Osteoblast (primary cell): ENCODE data around the gene AOPEP. TPM values are rescaled to one million over a fixed set of nuclear protein-coding genes. Genes with fewer than 3 reads are reported as not detected.

Experiments used
- DNase-seq: peaks from one replicate; pipeline ENCODE4 v3.0.0; 2011; ENCODE audit warnings: low spot score, mixed read lengths; ENCODE audit not compliant: insufficient read length; ENCODE audit errors: missing footprints
- H2AFZ ChIP-seq: 2 replicates; pipeline ENCODE4 v1.6.0; 2011; ENCODE audit warnings: mild to moderate bottlenecking, low read length
- H3K27ac ChIP-seq: 2 replicates; pipeline ENCODE4 v1.5.1; 2011; ENCODE audit warnings: mild to moderate bottlenecking, low read depth, low read length, moderate library complexity
- H3K27me3 ChIP-seq: 2 replicates; pipeline ENCODE4 v1.6.0; 2012; ENCODE audit warnings: mild to moderate bottlenecking, control low read depth, inconsistent platforms, low read length, moderate library complexity; ENCODE audit not compliant: insufficient read depth
- H3K36me3 ChIP-seq: 2 replicates; pipeline ENCODE4 v1.5.1; 2011; ENCODE audit warnings: mild to moderate bottlenecking, low read length, control low read depth, moderate library complexity; ENCODE audit not compliant: insufficient read depth
- H3K4me1 ChIP-seq: 2 replicates; pipeline ENCODE4 v1.5.1; 2011; ENCODE audit warnings: mild to moderate bottlenecking, low read length, control low read depth, moderate library complexity; ENCODE audit not compliant: insufficient read depth
- H3K4me2 ChIP-seq: 2 replicates; pipeline ENCODE4 v1.6.0; 2011; ENCODE audit warnings: mild to moderate bottlenecking, low read length; ENCODE audit not compliant: insufficient read depth
- H3K4me3 ChIP-seq: fragments of 200-600 bp; sonication (generic); 3 replicates; pipeline ENCODE4 v1.5.1; 2012; ENCODE audit warnings: mild to moderate bottlenecking, low read length, inconsistent platforms; ENCODE audit not compliant: insufficient read depth
- H3K79me2 ChIP-seq: 2 replicates; pipeline ENCODE4 v1.6.0; 2012; ENCODE audit warnings: mild to moderate bottlenecking, low read length, control low read depth, inconsistent platforms; ENCODE audit not compliant: insufficient read depth
- H3K9me3 ChIP-seq: 2 replicates; pipeline ENCODE4 v1.5.1; 2011; ENCODE audit warnings: low read depth, low read length, control low read depth
- H4K20me1 ChIP-seq: 2 replicates; pipeline ENCODE4 v1.6.0; 2012; ENCODE audit warnings: mild to moderate bottlenecking, low read length, control low read depth; ENCODE audit not compliant: insufficient read depth
- CTCF ChIP-seq: IDR thresholded peaks from 2 replicates; pipeline ENCODE4 v1.5.1; 2011; ENCODE audit warnings: mild to moderate bottlenecking, low read depth, low read length, moderate library complexity; ENCODE audit errors: extremely low read depth
- total RNA-seq: library from RNA; depleted of rRNA; stranded (reverse); fragments of >200 nt; gene quantifications from 2 replicates; pipeline ENCODE4 v1.2.3, GENCODE V29; 2012

AOPEP gene
- total RNA-seq, 1 donor = 131 TPM

GRCh38 chr9:94794476-94795167 is 68.1 kb downstream of the AOPEP start:
- H3K27ac ChIP-seq = no peak overlapping the region
- H4K20me1 ChIP-seq = no peaks in the 10 kb centered on the region
- H3K4me1 ChIP-seq = peaks cover 22% of the 10 kb centered on the region
- peaks cover 3% of the 10 kb centered on the region for H3K79me2 ChIP-seq
- no peaks in the 10 kb centered on the region for H3K27me3 ChIP-seq
- no peak overlapping the region for H2AFZ ChIP-seq
- no peaks in the 10 kb centered on the region for H3K9me3 ChIP-seq
- H3K4me2 ChIP-seq = no peak overlapping the region
- H3K36me3 ChIP-seq = peaks cover 8% of the 10 kb centered on the region
- no peak overlapping the region for H3K4me3 ChIP-seq
- DNase-seq = no peak
- no peak for TF ChIP-seq CTCF

- Histone ChIP-seq H3K4me2 (no peak overlapping the region), H3K4me1 (peaks cover 41% of the 10 kb centered on the region), H3K9me3 (no peaks in the 10 kb centered on the region), H3K27me3 (no peaks in the 10 kb centered on the region), H3K79me2 (peaks cover 3% of the 10 kb centered on the region), H3K27ac (no peak overlapping the region), H3K4me3 (no peak overlapping the region), H4K20me1 (no peaks in the 10 kb centered on the region), H3K36me3 (peaks cover 10% of the 10 kb centered on the region), H2AFZ (no peak overlapping the region)
- DNase-seq = no peak
- TF ChIP-seq CTCF = no peak
Measured at GRCh38 chr9:94796687-94797086, 70.2 kb downstream of the AOPEP start.

- TF ChIP-seq CTCF = no peak
- Histone ChIP-seq H3K27me3 (no peaks in the 10 kb centered on the region), H3K27ac (no peak overlapping the region), H3K9me3 (no peaks in the 10 kb centered on the region), H3K4me3 (no peak overlapping the region), H3K79me2 (peaks cover 3% of the 10 kb centered on the region), H3K36me3 (peaks cover 10% of the 10 kb centered on the region), H3K4me1 (peaks cover 41% of the 10 kb centered on the region), H3K4me2 (no peak overlapping the region), H2AFZ (no peak overlapping the region), H4K20me1 (no peaks in the 10 kb centered on the region)
- no peak for DNase-seq
Measured at GRCh38 chr9:94798201-94798600, 71.7 kb downstream of the AOPEP start.

GRCh38 chr9:94798708-94799107 is 72.2 kb downstream of the AOPEP start:
- Histone ChIP-seq H3K27me3 (no peaks in the 10 kb centered on the region), H2AFZ (no peak overlapping the region), H3K27ac (no peak overlapping the region), H3K4me1 (peaks cover 41% of the 10 kb centered on the region), H3K79me2 (peaks cover 3% of the 10 kb centered on the region), H3K4me3 (no peak overlapping the region), H4K20me1 (no peaks in the 10 kb centered on the region), H3K4me2 (no peak overlapping the region), H3K36me3 (peaks cover 9% of the 10 kb centered on the region), H3K9me3 (no peaks in the 10 kb centered on the region)
- no peak for DNase-seq
- no peak for TF ChIP-seq CTCF
